OCI-LY1 (cell line): Measurements from ENCODE around the gene TGFB2.

Experiments used
- CTCF ChIP-seq: fragments of 200-600 bp; sonication (generic), shearing (Covaris generic); IDR thresholded peaks from 2 replicates; pipeline ENCODE4 v1.5.1; 2017; ENCODE audit warnings: mild to moderate bottlenecking, antibody characterized with exemption, low read length, moderate library complexity, mixed read lengths
- EZH2 ChIP-seq: fragments of 200-600 bp; sonication (generic), shearing (Covaris generic); IDR thresholded peaks from 2 replicates; pipeline ENCODE4 v1.8.0; 2017; ENCODE audit warnings: borderline replicate concordance, mixed run types, mild to moderate bottlenecking, antibody characterized with exemption, low read length, moderate library complexity, mixed read lengths

- TF ChIP-seq CTCF (no peak), EZH2 (no peak)
These were observed 17.4 kb downstream of the TGFB2 start for GRCh38 chr1:218362418-218363076.
